Transverse colon (tissue), 4 donors: Measurements from ENCODE around the gene RCAN1. TPM values are rescaled to one million over a fixed set of nuclear protein-coding genes. Genes with fewer than 3 reads are reported as not detected.

Experiments
- DNase-seq: peaks from one replicate; pipeline ENCODE4 v3.0.0-alpha.2; 2019
- H3K27ac ChIP-seq, 4 donors: fragments of 200-600 bp; sonication (generic); 2 replicates each; pipeline ENCODE4 v1.5.1; 2016 to 2018; ENCODE audit warnings: inconsistent platforms in 4 of 4
- H3K27me3 ChIP-seq: fragments of 200-600 bp; sonication (generic); 2 replicates; pipeline ENCODE4 v1.5.1; 2017; ENCODE audit warnings: inconsistent platforms
- H3K36me3 ChIP-seq, 4 donors: fragments of 200-600 bp; sonication (generic); 2 replicates each; pipeline ENCODE4 v1.5.1; 2017 to 2019; ENCODE audit warnings: inconsistent platforms in 4 of 4
- H3K4me1 ChIP-seq, 4 donors: fragments of 200-600 bp; sonication (generic); 2 replicates each; pipeline ENCODE4 v1.5.1; 2017 to 2020; ENCODE audit warnings: inconsistent platforms in 4 of 4
- H3K4me3 ChIP-seq, 4 donors: fragments of 200-600 bp; sonication (generic); 1 replicate in 1 of 4; 2 replicates in 3 of 4; pipeline versions ENCODE4 v1.5.1 to v1.6.1; 2017 to 2019; ENCODE audit warnings: inconsistent platforms in 4 of 4
- H3K9me3 ChIP-seq, 2 donors: fragments of 200-600 bp; sonication (generic); 2 replicates each; pipeline ENCODE4 v1.5.1; 2017 to 2019; ENCODE audit warnings: inconsistent platforms in 2 of 2
- CTCF ChIP-seq, 5 experiments: fragments of 200-600 bp in 3 of 5; fragments of 450-650 bp in 2 of 5; sonication (generic) in 3 of 5; IDR thresholded peaks; 1 replicate in 2 of 5; 2 replicates in 3 of 5; pipeline ENCODE4 v1.5.1; 2016 to 2017; ENCODE audit warnings: antibody characterized with exemption in 5 of 5, inconsistent platforms in 3 of 5, mild to moderate bottlenecking in 2 of 5, moderate library complexity in 1 of 5
- EP300 ChIP-seq: sonication (generic); formaldehyde crosslinking; IDR thresholded peaks from one replicate; pipeline ENCODE4 v1.6.1; 2017; ENCODE audit warnings: antibody characterized with exemption, low read depth
- POLR2A ChIP-seq: fragments of 450-650 bp; IDR thresholded peaks from one replicate; pipeline ENCODE4 v1.6.1; 2016; ENCODE audit warnings: antibody characterized with exemption, mild to moderate bottlenecking, moderate library complexity
- POLR2AphosphoS5 ChIP-seq, 3 donors: sonication (generic); formaldehyde crosslinking; IDR thresholded peaks; one replicate each; pipeline ENCODE4 v1.6.1; 2016; ENCODE audit warnings: antibody characterized with exemption in 3 of 3
- WGBS, 2 donors: methylation state at CpG; one replicate each; pipeline ENCODE4 v1.1.5; 2018; ENCODE audit warnings: low coverage in 1 of 2; 5-methylcytosine and 5-hydroxymethylcytosine counted together
- in situ Hi-C, 4 donors: fragments of 200-750 bp; cut with MboI; loops; one replicate each; pipeline versions ENCODE4 v1.15.0 to v1.15.1; 2017; ENCODE audit warnings: low sequenced_read_pairs in 3 of 4, low pct_ligation_motif_present in 1 of 4, low pct_unique_long_range_greater_than_20kb in 1 of 4
- intact Hi-C: fragments of 100-400 bp; cut with DNase I; formaldehyde crosslinking; loops from one replicate; pipeline ENCODE4 v1.15.1; 2023; ENCODE audit warnings: low total_unique reads
- total RNA-seq, 4 donors: library from RNA; depleted of rRNA; stranded (reverse); fragments of >200 nt; gene quantifications; one replicate each; pipeline ENCODE4 v1.1.0, GENCODE V29; 2016

The RCAN1 gene
- total RNA-seq, 4 donors from 2014 or later: 39.5 to 68.8 (median 57.8) TPM

- TF ChIP-seq CTCF (IDR thresholded peaks at IDR 0.05) (no peak), POLR2A (no peak), POLR2AphosphoS5 (IDR thresholded peaks at IDR 0.05) (no peak), EP300 (no peak)
- H3K36me3 ChIP-seq: no peaks in the 10 kb centered on the region
- H3K4me3 ChIP-seq: no peak overlapping the region
- in situ Hi-C loops: loop anchor here in 3 of 4 donors (25.0 kb wide), 1 partner anchor 692 kb away; the partner anchor contains the start of gene ATP5PO (in 3 of the 3)
- H3K4me1 ChIP-seq: peaks cover 0 to 8% (median 0%) of the 10 kb centered on the region in 4 donors
- 87 to 94% methylated on average over 2 of the region's 2 CpGs for WGBS, 2 donors
- no peaks in the 10 kb centered on the region for H3K9me3 ChIP-seq
- no peaks in the 10 kb centered on the region for H3K27me3 ChIP-seq
- intact Hi-C loops: no loop called here
- H3K27ac ChIP-seq: no peak overlapping the region
- DNase-seq: no peak
Measured at GRCh38 chr21:34604556-34604955, 10.4 kb downstream of the RCAN1 start.

- no peak for DNase-seq
- intact Hi-C loops: no loop called here
- H3K36me3 ChIP-seq: no peaks in the 10 kb centered on the region
- peaks cover 0 to 12% (median 0%) of the 10 kb centered on the region in 4 donors for H3K4me1 ChIP-seq
- H3K4me3 ChIP-seq: no peak overlapping the region
- no peak overlapping the region for H3K27ac ChIP-seq
- no peaks in the 10 kb centered on the region for H3K27me3 ChIP-seq
- no peak for TF ChIP-seq POLR2AphosphoS5 (IDR thresholded peaks at IDR 0.05)
- no peak for TF ChIP-seq EP300
- no peak for TF ChIP-seq CTCF (IDR thresholded peaks at IDR 0.05)
- no peak for TF ChIP-seq POLR2A
- H3K9me3 ChIP-seq: no peaks in the 10 kb centered on the region
- in situ Hi-C loops: loop anchor here in 3 of 4 donors (25.0 kb wide), 1 partner anchor 691 kb away; the partner anchor contains the start of gene ATP5PO (in 3 of the 3)
Measured at GRCh38 chr21:34603710-34604057, 11.2 kb downstream of the RCAN1 start.

GRCh38 chr21:34603002-34603709 is 11.8 kb downstream of the RCAN1 start:
- Histone ChIP-seq H3K36me3 (no peaks in the 10 kb centered on the region), H3K27me3 (no peaks in the 10 kb centered on the region), H3K27ac (no peak overlapping the region), H3K4me3 (no peak overlapping the region), H3K4me1 (peaks cover 0 to 15% (median 0%) of the 10 kb centered on the region in 4 donors), H3K9me3 (no peaks in the 10 kb centered on the region)
- peak; percentile 73 to 77 (median 76) for TF ChIP-seq CTCF (IDR thresholded peaks at IDR 0.05)
- no peak for TF ChIP-seq POLR2A
- intact Hi-C loops (no loop called here), in situ Hi-C loops (loop anchor here in 3 of 4 donors (25.0 kb wide), 1 partner anchor 691 kb away; the partner anchor contains the start of gene ATP5PO (in 3 of the 3))
- peak; percentile 84 for DNase-seq
- WGBS, 2 donors: 39 to 100% methylated on average over 3 to 19 of the region's 19 CpGs

GRCh38 chr21:34602061-34602460 is 12.9 kb downstream of the RCAN1 start:
- in situ Hi-C loops: loop anchor here in 3 of 4 donors (25.0 kb wide), 1 partner anchor 690 kb away; the partner anchor contains the start of gene ATP5PO (in 3 of the 3)
- intact Hi-C loops: no loop called here

More at GRCh38 chr21:34602061-34602460, 12.9 kb downstream of the RCAN1 start:
- DNase-seq: no peak
- peaks cover 0 to 15% (median 0%) of the 10 kb centered on the region in 4 donors for H3K4me1 ChIP-seq
- no peaks in the 10 kb centered on the region for H3K9me3 ChIP-seq
- TF ChIP-seq EP300: no peak
- no peak for TF ChIP-seq POLR2A
- TF ChIP-seq POLR2AphosphoS5 (IDR thresholded peaks at IDR 0.05): no peak
- TF ChIP-seq CTCF (IDR thresholded peaks at IDR 0.05): no peak
- no peaks in the 10 kb centered on the region for H3K36me3 ChIP-seq
- H3K27ac ChIP-seq: no peak overlapping the region
- H3K27me3 ChIP-seq: no peaks in the 10 kb centered on the region
- 82 to 89% methylated on average over 4 of the region's 4 CpGs for WGBS, 2 donors
- H3K4me3 ChIP-seq: no peak overlapping the region
